Adrenal gland (tissue), 12 donors: ENCODE results near the gene FAM120B. TPM values are rescaled to one million over a fixed set of nuclear protein-coding genes. Genes with fewer than 3 reads are reported as not detected.

Source experiments
- DNase-seq, 7 donors: peaks; one replicate each; pipeline ENCODE4 v3.0.0-alpha.2; 2019 to 2020
- H3K27ac ChIP-seq, 5 donors: fragments of 200-600 bp; sonication (generic) in 4 of 5; 1 replicate in 3 of 5; 2 replicates in 2 of 5; pipeline versions ENCODE4 v1.5.1 to v1.8.0; 2016 to 2020; ENCODE audit warnings: mild to moderate bottlenecking in 1 of 5
- H3K27me3 ChIP-seq: fragments of 200-600 bp; 2 replicates; pipeline ENCODE4 v1.8.0; 2021
- H3K36me3 ChIP-seq, 2 donors: fragments of 200-600 bp; replicated peaks in 1 of 2; 1 replicate in 1 of 2; 2 replicates in 1 of 2; pipeline versions ENCODE4 v1.5.1 to v1.8.0; 2018 to 2022
- H3K4me1 ChIP-seq, 2 donors: fragments of 200-600 bp; replicated peaks in 1 of 2; 1 replicate in 1 of 2; 2 replicates in 1 of 2; pipeline versions ENCODE4 v1.5.1 to v1.8.0; 2018 to 2021
- H3K4me3 ChIP-seq, 4 donors: fragments of 200-600 bp; sonication (generic) in 3 of 4; one replicate each; pipeline ENCODE4 v1.5.1; 2016 to 2018
- H3K9me3 ChIP-seq, 3 donors: fragments of 200-600 bp; sonication (generic) in 1 of 3; replicated peaks in 1 of 3; 1 replicate in 2 of 3; 2 replicates in 1 of 3; pipeline versions ENCODE4 v1.5.1 to v1.8.0; 2016 to 2021
- POLR2A ChIP-seq, 2 donors: fragments of 450-650 bp; IDR thresholded peaks; one replicate each; pipeline ENCODE4 v1.6.1; 2017; ENCODE audit warnings: antibody characterized with exemption in 2 of 2, mild to moderate bottlenecking in 2 of 2, moderate library complexity in 1 of 2
- WGBS, 4 donors: extraction: QIAGEN DNeasy Blood & Tissue Kit in 2 of 4; methylation state at CpG; one replicate each; pipeline versions ENCODE4 v1.1.5 to v1.1.7; 2013 to 2017; 5-methylcytosine and 5-hydroxymethylcytosine counted together
- intact Hi-C, 2 donors: fragments of 100-400 bp; cut with DNase I; formaldehyde crosslinking; loops; one replicate each; pipeline versions ENCODE4 v1.14.1 to v1.15.0; 2022 to 2023
- polyA plus RNA-seq, 3 donors: library from polyadenylated mRNA; stranded (reverse); fragments of 200-250 nt in 2 of 3; fragments of 350-450 nt in 1 of 3; fragmentation: Illumina TruSeq in 1 of 3; extraction: RNeasy Lipid Tissue Mini Kit (QIAGEN cat#74804) in 1 of 3; gene quantifications; one replicate each; pipeline ENCODE4 v1.2.3, GENCODE V29; 2013 to 2014
- total RNA-seq, 9 donors: library from RNA; depleted of rRNA in 4 of 9; stranded (reverse); fragments of >200 nt in 4 of 9; fragments of 120-200 nt in 1 of 9; fragmentation: NEBNext Ultra II Directional in 1 of 9; extraction: Animal tissue kit (Norgen Biotek cat#: 25700) in 1 of 9; gene quantifications; one replicate each; pipeline versions ENCODE4 v1.1.0 to v1.2.4, GENCODE V29; 2013 to 2023
- TF ChIP-seq, protein P1 (sequence below), 6 experiments: fragments of 450-650 bp in 4 of 6; fragments of 200-600 bp in 2 of 6; sonication (generic) in 1 of 6; IDR thresholded peaks; 1 replicate in 5 of 6; 2 replicates in 1 of 6; pipeline versions ENCODE4 v1.5.1 to v1.8.0; 2016 to 2021; ENCODE audit warnings: antibody characterized with exemption in 6 of 6, mild to moderate bottlenecking in 2 of 6, moderate library complexity in 1 of 6
- donor health status: healthy with polysubstance abuse.
- donor health status: Bipolar disorder and iron deficiency.
- donor health status: DM: yes; HTN: yes; CAD: no.
- donor health status: DM: no; HTN: no; CAD: no.
- donor health status: DM: no; HTN: no; CAD: no.
- donor health status: DM: yes; HTN: yes; CAD: no.

The FAM120B gene
- total and polyA plus RNA-seq, 12 donors = 12.4 to 42.0 (median 27.4) TPM

DNA sequence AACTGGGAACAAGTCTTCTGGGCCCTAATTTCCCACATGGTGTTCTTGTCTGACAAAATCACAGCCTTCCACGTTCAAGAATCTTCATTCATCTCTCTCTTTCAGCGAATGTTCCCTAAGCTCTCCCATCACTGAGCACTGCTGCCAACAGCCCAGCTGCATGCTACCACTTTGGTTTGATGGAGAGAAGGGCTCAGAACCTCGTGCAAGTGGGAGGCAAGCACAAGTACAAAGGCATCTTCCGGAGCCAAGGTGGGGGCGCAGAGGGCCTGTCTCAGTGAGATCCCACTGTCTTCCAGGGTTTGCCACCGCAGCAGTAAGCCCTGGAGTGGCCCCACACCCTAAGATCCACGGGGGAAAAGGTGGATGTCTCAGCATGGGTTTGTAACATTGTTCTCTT is 32.9 kb upstream of the FAM120B start:
- Histone ChIP-seq H3K4me1 (peaks cover 0 to 6% of the 10 kb centered on the region in 2 donors), H3K27ac (no peak overlapping the region), H3K27me3 (no peaks in the 10 kb centered on the region), H3K9me3 (no peaks in the 10 kb centered on the region), H3K36me3 (no peaks in the 10 kb centered on the region), H3K4me3 (no peak overlapping the region)
- DNase-seq = no peak
- WGBS, 4 donors = 73 to 82% (median 78%) methylated on average over 5 to 7 of the region's 7 CpGs
- TF ChIP-seq POLR2A (IDR thresholded peaks at IDR 0.05) = no peak
- TF ChIP-seq, protein P1, sequence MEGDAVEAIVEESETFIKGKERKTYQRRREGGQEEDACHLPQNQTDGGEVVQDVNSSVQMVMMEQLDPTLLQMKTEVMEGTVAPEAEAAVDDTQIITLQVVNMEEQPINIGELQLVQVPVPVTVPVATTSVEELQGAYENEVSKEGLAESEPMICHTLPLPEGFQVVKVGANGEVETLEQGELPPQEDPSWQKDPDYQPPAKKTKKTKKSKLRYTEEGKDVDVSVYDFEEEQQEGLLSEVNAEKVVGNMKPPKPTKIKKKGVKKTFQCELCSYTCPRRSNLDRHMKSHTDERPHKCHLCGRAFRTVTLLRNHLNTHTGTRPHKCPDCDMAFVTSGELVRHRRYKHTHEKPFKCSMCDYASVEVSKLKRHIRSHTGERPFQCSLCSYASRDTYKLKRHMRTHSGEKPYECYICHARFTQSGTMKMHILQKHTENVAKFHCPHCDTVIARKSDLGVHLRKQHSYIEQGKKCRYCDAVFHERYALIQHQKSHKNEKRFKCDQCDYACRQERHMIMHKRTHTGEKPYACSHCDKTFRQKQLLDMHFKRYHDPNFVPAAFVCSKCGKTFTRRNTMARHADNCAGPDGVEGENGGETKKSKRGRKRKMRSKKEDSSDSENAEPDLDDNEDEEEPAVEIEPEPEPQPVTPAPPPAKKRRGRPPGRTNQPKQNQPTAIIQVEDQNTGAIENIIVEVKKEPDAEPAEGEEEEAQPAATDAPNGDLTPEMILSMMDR (IDR thresholded peaks at IDR 0.05) = no peak
- intact Hi-C loops = no loop called here

DNA sequence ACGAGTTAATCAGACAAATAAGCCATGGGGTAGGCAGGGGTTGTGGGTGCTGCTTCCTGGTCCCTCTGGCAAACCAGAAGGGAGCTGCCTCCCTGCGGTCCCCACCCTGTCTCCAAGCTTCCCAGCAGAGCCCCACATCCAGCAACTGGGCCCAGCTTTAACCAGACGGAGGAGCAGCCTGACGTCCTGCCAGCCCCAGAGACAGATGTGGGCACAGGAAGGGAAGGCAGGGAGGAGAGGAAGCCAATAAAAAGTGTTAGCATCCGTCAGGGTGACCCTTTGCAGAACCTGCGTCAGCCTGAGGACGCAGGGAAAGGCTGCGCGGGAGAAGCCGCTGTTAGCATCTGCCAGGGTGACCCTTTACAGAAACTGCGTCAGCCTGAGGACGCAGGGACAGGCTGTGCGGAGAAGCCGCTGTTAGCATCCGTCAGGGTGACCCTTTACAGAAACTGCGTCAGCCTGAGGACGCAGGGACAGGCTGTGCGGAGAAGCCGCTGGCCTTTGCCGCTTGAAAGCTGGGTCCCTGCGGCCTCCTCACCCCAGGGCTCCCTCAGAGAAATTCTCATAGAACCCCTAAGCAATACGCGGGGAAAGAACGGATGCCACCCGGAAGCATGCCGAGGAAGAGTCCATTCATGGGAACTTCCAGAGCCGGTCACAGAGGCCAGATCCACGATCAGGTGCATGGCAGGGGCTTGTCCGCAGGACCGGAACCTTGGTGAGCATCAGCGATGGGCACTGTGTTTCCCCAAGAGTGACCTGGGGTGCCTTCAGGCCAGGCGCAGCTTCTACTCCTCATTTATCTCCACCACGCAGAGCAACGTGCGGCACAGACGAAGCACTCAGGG is 31.6 kb upstream of the FAM120B start:
- intact Hi-C loops = no loop called here
- Histone ChIP-seq H3K9me3 (no peaks in the 10 kb centered on the region), H3K4me3 (no peak overlapping the region), H3K27ac (no peak overlapping the region), H3K4me1 (peaks cover 0 to 6% of the 10 kb centered on the region in 2 donors), H3K36me3 (no peaks in the 10 kb centered on the region), H3K27me3 (no peaks in the 10 kb centered on the region)
- no peak for DNase-seq
- TF ChIP-seq POLR2A (IDR thresholded peaks at IDR 0.05) = no peak
- TF ChIP-seq, protein P1 (IDR thresholded peaks at IDR 0.05) = no peak
- 81 to 93% (median 86%) methylated on average over 33 to 36 of the region's 36 CpGs for WGBS, 4 donors

DNA sequence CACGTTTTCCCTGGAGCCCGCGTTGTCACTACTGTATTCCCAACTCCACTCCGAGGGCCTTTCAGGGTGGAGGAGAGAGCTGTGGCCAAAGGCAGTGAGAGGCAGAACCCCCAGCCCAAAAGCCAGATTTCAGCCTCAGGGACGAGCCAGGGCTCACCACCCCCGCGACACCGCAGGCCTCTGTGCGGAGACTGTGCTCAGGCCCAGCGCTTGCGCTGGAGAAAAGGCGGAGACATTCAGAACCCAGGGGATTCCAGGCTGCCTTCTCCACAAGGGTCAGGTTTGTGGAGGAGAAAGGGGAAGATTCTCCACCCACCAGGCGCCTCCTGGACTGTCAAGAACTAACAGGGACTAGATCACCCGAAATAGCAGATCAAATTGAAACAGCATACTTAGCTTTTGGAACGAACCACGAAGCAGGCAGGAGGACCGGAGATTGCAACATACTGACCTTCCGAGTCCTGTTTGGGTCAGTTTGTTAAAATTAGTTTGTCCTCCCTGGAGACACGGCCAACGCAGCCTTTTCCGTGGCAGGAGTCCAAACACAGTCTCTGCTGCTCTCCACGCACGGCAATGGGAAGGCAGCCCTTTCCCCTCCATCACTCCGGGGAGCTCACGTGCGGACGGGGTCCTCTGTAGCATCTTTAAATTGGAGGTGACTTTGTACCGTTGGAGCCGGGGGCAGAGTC is 30.0 kb upstream of the FAM120B start:
- H3K27me3 ChIP-seq = no peaks in the 10 kb centered on the region
- H3K4me1 ChIP-seq = peaks cover 0 to 14% of the 10 kb centered on the region in 2 donors
- no peak for TF ChIP-seq POLR2A (IDR thresholded peaks at IDR 0.05)
- TF ChIP-seq, protein P1 (IDR thresholded peaks at IDR 0.05) = no peak
- DNase-seq = peak in 6 of 7 donors; percentile 61 to 85 (median 69)
- no peaks in the 10 kb centered on the region for H3K36me3 ChIP-seq
- intact Hi-C loops = no loop called here
- no peaks in the 10 kb centered on the region for H3K9me3 ChIP-seq
- 50 to 64% (median 62%) methylated on average over 24 to 29 of the region's 29 CpGs for WGBS, 4 donors
- H3K4me3 ChIP-seq = no peak overlapping the region
- H3K27ac ChIP-seq = peak overlapping the region in 3 of 5 donors; percentile 35 to 67 (median 57)
